ENCODE data around the gene FBXL15.

DNA sequence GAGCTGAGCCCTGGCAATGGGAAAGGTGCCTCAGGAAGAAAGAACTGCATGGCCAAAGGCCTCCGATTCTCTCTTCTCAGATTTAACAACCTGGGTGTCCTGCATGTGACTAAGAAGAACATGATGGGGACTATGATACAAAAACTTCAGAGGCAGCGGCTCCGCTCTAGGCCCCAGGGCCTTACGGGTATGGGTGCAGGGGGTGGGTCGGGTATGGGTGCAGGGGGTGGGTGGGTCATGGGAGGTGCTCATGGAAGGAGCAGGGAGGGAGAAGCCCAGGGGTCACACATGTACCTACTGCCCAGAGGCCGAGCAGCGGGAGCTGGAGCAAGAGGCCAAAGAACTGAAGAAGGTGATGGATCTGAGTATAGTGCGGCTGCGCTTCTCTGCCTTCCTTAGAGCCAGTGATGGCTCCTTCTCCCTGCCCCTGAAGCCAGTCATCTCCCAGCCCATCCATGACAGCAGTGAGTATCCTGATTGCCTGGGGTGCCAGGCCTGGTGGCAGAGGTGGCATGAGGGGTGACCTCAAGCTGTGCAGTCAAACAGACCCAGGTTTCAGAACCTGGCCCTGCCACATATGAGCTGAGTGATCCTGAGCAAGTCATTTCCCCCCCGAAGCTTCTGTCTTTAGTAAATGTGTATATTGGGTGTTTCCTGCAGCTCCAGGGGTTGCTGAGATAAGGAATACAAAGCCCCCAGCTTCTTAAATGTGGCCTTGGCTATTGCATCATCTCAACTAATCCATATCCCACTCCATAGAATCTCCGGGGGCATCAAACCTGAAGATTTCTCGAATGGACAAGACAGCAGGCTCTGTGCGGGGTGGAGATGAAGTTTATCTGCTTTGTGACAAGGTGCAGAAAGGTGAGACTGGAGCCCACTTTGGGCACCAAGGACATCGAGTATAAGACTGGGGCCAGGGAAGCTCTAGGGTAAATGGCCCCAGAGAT, 23.1 kb upstream of the FBXL15 start:
- TF ChIP-seq, protein P1, sequence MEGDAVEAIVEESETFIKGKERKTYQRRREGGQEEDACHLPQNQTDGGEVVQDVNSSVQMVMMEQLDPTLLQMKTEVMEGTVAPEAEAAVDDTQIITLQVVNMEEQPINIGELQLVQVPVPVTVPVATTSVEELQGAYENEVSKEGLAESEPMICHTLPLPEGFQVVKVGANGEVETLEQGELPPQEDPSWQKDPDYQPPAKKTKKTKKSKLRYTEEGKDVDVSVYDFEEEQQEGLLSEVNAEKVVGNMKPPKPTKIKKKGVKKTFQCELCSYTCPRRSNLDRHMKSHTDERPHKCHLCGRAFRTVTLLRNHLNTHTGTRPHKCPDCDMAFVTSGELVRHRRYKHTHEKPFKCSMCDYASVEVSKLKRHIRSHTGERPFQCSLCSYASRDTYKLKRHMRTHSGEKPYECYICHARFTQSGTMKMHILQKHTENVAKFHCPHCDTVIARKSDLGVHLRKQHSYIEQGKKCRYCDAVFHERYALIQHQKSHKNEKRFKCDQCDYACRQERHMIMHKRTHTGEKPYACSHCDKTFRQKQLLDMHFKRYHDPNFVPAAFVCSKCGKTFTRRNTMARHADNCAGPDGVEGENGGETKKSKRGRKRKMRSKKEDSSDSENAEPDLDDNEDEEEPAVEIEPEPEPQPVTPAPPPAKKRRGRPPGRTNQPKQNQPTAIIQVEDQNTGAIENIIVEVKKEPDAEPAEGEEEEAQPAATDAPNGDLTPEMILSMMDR (IDR thresholded peaks at IDR 0.05) = no peak
- TF ChIP-seq EP300 (IDR thresholded peaks at IDR 0.05) = no peak

Data from gastroesophageal sphincter (tissue), 3 donors.